NCI-H2227 (cell line): ENCODE data around the gene CELSR1.
"Not testable (repeated sequence)": the region's sequence is repeated elsewhere in the genome, so short reads cannot be mapped to it uniquely, and the experiment has no call there.

Experiments used
- DNase-seq: peaks from one replicate; lab custom pipeline; 2025; ENCODE audit not compliant: unreplicated experiment; lab: John Stamatoyannopoulos, UW

The CELSR1 gene

GRCh38 chr22:46513908-46514550 is 23.4 kb downstream of the CELSR1 start:
- DNase-seq = no peak

GRCh38 chr22:46512683-46513082 is 24.7 kb downstream of the CELSR1 start:
- DNase-seq = no peak

- DNase-seq = no peak
These were observed 25.4 kb downstream of the CELSR1 start for GRCh38 chr22:46512039-46512370.

- DNase-seq = no peak
These were observed 26.0 kb downstream of the CELSR1 start for GRCh38 chr22:46511151-46512038.

GRCh38 chr22:46509416-46510089 is 27.9 kb downstream of the CELSR1 start:
- DNase-seq = no peak

- no peak for DNase-seq
These were observed 28.9 kb downstream of the CELSR1 start for GRCh38 chr22:46508491-46508999.

- DNase-seq = no peak
These were observed 29.7 kb downstream of the CELSR1 start for GRCh38 chr22:46507451-46508425.

- DNase-seq = no peak
These were observed 32.8 kb downstream of the CELSR1 start for GRCh38 chr22:46504584-46504983.

GRCh38 chr22:46502440-46503175 is 34.8 kb downstream of the CELSR1 start:
- DNase-seq = no peak

- DNase-seq = no peak
These were observed 35.7 kb downstream of the CELSR1 start for GRCh38 chr22:46501701-46502100.

GRCh38 chr22:46501265-46501664 is 36.2 kb downstream of the CELSR1 start:
- DNase-seq = not testable (repeated sequence)

- DNase-seq = peak; percentile 86
These were observed 37.2 kb downstream of the CELSR1 start for GRCh38 chr22:46500201-46500600.

- DNase-seq = no peak
These were observed 37.6 kb downstream of the CELSR1 start for GRCh38 chr22:46499805-46500189.

- no peak for DNase-seq
These were observed 45.5 kb downstream of the CELSR1 start for GRCh38 chr22:46491946-46492345.

GRCh38 chr22:46490538-46490937 is 46.9 kb downstream of the CELSR1 start:
- DNase-seq = no peak

GRCh38 chr22:46486996-46487717 is 50.3 kb downstream of the CELSR1 start:
- no peak for DNase-seq

GRCh38 chr22:46484861-46485595 is 52.4 kb downstream of the CELSR1 start:
- DNase-seq = no peak

- no peak for DNase-seq
These were observed 53.1 kb downstream of the CELSR1 start for GRCh38 chr22:46484156-46484860.
